ENCODE results near the gene GOLGA1. TPM values are rescaled to one million over a fixed set of nuclear protein-coding genes. Genes with fewer than 3 reads are reported as not detected.

Gene GOLGA1
- total RNA-seq, 1 donor from 2014 or later: 11.5 TPM

DNA sequence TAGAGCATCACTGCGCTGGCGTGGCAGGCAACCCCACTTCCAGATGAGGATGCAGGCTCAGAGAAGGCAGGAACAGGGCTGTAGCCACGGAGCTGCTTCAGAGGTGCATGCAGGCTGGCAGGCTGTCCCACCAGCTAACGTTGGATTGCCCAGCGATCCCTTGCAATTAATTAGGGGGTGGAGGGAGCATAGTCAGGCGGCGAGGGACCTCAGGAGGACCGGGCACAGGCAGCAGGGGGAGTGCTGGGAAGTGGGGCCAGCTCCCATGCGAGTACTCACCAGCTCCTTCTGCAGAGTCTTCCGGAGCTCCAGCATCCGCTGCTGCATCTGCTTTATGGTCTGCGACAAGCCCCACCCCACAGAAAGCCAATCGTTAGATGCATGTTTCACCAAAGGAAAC is 58.7 kb downstream of the GOLGA1 start:
- no peak for DNase-seq

DNA sequence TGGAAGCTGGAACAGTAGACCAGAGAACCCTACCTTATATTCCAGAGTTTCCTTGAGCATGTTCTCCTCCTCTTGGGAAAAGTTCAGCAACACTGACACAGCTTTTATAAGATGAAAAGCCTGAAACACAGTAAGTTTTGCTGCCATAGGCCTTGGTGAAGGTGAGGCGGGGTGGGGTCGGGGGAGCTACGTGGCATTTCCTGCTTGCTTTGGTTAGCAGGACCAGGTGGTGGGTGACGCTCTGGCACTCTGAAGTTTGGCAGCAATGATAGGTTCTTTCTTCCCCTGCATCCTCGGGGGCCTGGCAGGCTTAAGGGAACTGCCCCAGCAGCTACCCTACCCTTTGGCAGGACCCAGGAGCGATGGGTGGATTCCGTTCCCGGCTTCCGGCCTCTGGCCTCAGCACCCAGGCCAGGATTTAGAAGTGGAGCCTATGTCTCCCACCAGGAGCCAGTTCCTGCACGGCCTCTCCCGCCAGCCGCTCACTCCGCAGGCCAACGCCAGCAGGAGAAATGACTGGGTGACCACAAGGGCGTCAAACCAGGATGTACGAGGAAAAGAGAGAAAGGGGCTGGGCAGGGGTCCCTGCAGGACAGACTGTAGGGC is 59.6 kb downstream of the GOLGA1 start:
- no peak for DNase-seq

DNA sequence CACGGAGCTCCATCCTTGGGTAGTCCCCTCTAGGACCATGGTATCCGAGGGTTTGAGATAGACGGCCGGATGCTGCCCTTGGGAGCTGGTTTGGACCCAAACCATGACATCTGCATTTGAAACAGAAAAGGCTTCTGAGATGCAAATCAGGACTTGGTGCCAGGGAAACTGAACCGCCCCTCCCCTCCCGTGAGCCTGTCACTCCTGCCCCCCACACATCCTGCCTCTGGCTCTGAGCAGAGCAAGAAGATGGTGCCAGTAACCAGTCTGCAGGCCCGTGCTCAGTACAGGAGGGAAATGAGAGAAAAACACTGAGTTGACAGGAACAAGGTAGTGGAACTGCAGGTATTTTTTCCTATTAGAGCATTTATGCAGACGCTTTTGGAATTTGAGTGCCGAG is 60.4 kb downstream of the GOLGA1 start:
- no peak for DNase-seq

DNA sequence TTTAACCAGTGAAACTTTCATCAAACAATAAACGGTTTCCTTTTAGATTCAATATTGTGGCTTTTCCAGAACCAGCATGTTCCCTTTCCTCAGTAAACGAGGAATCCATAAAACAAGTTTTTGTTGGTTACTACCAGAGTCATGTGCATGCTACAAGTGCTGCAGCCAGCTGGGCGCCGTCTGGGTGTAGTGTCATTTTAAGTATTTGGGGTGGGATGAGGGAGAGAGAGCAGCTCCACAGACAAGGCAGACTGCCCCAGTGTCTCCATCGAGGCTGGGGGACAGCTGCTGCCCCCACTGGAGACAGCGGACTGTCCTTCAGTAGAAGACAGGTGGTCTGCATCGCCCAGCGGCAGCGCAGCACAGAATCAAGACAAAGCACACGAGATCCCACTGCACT is 61.7 kb downstream of the GOLGA1 start:
- no peak for DNase-seq

DNA sequence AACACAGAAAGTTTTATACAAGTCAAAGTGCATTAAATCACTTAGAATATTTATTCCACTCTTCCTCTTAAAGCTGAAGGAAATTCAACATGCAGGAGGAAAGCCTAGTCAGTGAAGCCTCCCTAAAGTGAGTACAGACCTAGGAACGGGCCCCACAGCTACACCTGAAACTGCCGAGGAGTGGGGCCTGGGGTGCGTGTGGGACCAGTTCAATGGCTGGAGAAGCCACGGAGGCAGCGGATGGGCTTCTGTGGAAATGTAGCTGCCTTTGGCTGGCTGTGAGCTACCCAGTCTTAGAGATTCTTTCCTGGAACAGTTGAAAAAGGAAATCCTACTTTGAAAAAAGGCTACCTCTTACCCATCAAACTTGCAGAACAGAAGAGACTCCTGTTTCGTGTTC is 62.4 kb downstream of the GOLGA1 start:
- no peak for DNase-seq

DNA sequence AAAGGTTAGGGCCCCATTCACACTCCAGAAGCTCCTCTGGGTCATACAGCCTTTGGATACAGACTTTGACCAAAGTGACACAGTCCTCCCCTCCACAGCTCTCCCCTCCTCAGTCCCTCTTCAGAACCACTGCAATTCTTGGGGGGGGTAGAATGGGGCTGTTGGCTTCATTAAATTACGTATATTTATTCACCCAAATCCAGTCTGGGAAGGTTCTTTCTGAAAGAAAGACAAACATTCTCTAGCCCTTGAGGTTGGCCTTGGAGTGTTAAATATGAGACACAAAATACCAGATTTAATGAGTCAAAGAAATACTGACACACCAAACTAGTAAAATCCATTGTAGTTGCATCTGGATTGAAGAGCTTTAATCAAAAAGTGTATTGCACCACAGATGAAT is 62.9 kb downstream of the GOLGA1 start:
- no peak for DNase-seq

DNA sequence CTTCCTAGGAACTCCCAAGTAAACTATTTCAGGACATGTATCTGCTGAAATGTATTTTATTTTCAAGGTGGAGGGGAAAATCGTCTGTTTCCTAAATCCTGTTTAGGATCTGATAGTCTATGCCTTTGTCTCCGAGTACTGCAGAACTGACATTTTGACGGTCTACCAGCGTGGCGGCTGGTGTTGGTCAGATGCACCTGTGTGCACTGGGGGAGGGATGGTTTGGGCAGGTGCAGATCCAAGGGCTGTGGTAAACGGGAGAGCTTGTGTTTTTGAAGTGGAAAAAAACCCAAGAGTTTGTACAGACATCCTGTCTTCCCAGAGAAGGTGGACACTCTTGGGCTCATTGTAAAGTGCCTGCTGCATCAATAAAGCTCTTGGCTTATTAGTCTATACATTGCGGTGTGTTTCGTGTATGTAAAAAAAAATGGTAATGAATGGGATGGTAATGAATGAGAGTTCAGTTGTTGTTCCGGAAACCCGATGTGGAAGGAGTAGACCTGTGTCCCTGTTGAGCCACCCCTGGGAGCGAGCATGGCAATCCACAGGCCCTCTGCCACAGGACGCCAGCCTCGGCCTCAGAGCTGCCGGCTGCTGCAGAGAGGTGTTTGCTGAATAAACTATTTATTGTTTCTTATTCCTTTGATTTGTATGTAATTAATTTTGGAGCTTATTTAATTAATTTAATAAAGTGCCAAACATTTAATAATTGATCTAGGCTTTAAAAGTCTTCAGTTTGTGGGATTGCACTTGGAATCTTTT is 63.7 kb downstream of the GOLGA1 start:
- no peak for DNase-seq

DNA sequence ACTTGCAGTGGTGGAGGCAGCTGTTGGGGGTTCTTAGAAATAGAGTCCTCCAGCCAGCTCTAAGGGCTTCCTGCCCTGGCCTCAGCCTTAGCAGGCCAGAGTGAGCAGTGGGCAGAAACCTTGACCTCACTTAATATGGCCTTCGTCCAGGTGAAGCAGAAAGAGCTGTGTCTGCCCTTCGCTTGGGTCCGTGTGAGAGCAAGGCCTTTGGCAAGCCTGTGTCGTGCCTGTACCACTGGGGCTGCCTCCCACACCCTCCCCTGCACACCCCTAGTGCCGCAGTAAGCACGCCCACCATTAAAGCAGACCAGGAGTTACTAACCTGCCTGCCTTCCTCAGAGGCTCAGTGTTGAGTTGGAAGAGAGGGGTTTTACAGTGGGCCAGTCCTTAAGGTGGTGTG is 65.4 kb downstream of the GOLGA1 start:
- no peak for DNase-seq

DNA sequence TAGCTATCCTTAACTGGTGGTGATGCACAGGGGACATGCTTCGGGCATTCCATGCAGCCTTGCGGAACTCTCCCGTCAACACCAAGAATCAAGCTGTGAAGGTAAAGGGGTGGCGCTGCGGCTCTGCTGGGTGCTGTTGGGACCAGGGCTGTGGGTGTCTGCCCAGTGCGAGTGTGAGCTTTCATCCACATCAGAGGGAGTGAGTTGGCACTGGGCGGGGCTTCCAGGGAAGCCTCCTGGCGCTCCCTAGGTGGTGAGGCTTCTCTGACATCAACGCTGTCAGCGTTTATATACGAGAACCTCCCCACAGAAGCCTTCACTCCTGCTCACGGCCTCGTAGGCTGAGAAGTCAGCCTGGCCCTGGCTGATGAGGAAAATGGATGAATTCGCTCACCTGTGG is 67.2 kb downstream of the GOLGA1 start:
- peak; percentile 61 for DNase-seq

DNA sequence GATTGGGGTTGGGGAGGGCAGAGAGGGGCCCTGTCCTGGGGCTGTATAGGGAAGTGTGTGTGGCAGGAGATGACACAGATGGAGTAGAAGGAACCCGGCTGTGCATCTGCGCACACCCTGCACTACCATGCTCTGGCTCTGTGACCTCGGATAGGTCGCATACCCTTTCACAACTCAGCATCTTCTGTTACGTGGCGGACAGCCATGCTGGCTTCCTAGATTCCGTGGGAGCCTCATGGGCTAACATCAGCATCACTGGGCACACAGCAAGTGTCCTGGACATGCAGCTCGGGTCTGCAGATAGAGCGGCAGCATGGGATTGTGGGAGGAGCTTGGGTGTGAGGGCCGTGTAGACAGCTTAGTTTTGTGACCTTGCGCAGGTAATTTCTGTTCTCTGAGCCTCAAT is 69.7 kb downstream of the GOLGA1 start:
- no peak for DNase-seq

DNA sequence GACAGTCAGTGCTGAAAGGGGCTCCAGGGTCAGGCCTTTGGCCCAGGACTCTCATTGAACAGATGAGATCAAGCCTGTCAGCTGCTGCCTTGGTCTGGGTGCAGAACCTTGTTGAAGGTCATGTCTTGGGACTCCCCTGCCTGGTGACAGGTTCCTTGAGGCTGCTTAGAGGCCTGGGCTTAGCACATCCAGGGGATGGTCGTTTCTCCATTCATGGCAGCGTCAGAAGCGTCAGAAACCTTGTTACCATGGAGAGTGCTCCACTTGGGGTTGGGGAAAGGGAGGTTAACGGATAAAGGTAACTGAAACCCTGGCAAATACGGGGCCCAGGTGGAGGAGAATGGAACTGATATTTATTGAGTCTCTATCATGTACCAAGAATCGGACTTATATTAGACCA is 70.2 kb downstream of the GOLGA1 start:
- DNase-seq: no peak

DNA sequence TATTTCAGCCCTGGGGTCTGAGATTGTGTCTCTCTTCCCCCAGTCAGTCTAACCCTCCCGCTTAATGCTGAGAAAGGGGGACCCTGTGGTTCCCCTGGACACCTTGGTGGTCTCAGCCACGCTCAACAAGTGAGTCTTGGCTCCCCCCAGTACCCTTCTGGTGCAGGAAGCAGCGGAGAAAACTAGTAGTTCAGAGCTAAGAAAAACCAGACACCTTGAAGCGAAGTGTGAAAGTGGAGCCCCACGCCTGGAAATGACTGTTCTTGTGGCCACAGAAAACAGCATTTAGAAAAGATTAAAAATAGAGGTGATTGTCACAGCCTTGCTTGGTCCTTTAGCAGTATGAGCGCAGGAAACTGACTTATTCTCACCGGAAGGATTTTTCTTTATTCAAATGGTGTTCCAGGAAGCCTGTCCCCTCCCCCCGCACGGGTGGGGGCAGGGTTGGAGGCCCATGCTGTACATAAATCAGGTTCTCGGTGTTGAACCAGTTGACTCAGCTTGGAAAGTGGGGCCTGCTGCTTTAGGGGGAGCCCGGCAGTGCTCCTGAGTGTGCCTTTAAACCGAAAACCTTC is 70.8 kb downstream of the GOLGA1 start:
- no peak for DNase-seq

DNA sequence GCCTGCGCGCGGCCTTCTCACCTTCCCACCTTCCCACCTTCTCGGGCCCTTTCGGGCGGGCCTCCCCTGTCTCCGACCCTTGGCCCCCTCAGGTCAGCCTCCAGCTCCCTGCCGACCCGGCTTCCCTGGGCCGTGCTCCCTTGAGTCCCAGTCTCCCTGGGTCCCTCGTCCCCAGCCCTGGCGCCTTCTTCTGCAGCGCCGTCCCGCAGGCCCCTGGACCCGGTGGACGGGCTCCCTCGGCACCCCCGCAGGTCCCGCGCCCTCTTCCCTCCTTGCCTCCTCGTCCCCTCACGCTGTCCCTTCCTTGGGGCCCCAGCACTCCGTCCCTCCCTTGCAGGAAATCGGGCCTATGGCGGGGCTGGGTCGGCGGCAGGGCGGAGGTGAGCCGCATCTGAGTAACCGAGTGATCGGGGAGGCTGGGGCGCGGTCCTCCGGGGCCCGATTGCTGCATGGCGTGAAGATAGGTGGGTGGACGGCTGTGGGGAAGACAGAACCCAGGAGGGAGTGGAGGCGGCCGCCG is 71.4 kb downstream of the GOLGA1 start:
- no peak for DNase-seq

DNA sequence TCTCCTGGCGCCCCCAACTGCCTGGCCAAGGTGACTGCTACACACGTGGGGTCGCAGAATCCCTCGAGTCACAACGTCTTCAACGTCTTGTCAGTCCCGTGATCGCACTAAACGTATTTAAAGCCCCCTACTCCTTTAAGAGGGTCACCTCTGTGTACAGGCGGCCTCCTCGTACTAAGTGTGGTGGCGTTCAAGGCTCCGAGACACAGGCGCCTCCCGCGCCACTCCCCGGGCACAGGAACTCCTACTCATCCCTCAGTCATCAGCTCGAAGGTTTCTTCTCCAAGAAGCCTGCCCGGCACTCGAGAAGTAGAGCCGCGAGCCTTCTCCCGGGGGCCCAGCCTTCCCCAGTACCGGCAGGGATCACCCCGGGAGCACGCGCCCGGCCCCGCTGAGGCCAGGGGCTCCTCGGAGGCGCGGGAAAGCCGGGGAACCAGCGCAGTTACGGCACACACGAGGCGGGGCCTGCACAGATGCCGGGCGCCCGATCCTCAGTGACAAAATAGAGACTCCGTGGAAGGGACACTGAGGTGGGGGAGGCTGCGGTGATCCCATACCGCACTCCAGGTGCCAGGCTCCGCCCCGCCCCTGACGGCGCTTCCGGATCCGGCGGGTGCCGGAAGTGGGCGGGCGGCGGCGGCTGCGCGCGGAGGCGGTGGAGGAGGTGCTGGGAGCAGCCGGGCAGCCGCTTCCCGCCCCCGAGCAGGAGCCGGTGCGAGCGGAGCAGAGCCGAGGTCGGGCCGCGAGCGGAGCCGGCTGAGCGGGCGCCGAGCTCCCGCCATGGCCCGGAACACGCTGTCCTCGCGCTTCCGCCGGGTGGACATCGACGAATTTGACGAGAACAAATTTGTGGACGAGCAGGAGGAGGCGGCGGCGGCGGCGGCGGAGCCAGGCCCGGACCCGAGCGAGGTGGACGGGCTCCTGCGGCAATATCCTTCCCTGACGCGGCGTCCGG is 72.1 kb downstream of the GOLGA1 start:
- DNase-seq: peak; percentile 83

DNA sequence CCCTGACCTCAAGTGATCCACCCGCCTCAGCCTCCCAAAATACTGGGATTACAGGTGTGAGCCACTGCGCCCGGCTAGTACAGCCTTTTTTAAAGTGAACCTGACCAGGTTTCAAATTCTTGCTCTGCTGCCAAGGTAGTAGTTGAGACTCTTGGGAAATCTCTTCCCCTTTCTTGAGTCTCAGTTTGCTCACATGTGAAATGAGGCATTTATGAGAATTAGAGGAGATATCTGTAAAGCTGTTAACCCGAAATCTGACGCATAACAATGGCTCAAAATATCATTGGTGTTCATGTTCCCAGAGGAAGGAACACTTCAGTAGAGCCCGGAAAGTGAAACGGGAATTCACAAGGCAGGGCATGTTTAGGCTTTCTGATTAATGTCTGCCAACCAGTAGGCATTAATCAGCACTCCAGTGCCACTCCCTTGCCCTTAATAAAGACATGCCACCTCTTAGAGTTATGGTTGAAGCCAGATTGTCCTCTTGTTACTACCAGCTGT is 77.5 kb downstream of the GOLGA1 start:
- no peak for DNase-seq

DNA sequence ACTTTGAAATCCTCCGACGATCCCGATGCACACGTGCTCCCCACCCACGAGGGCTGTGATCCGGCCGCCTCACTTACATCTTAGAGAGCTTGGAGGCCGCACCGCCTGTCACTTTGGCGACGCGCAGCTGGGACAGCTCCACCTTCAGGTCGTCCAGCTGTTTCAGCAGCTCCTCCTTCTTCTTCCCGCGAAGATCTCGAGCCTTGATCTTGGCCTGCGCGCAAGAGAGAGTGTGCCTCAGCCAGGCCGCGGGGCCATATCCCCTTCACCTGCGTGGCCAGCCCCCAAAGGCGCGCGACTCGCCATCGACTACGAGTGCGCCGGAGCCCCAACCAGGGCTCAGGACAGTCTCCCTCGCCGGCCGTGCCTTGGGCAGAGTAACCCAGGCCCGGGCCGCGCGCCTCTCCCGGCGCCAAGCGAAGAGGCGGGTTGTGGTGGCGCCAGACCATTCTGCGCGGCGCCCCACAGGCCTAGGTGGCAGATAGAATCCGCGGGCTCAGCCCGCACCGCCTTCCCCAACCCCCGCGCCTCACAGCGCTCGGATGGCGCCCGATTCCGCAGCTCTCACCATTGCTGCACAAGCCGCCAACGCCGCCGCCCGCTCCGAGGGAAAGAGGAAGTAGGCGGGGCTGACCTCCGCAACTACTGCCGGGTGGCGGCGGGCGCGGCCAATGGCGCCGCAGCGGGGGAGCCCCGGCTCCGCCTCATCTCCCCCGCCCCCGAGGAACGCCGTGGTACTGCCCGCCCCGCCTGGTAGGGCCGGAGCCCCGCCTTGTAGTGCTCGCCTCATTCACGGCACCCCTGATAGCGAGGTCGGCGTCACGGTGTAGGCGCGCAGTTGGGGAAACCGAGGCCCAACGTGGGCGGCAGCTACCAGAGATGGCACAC is 79.3 kb downstream of the GOLGA1 start, which contains the start of the genes ARPC5L and RPL35:
ARPC5L (plus strand) TSS at position 789 of the 888 bp plus-strand sequence. CDS start 7,161 bp downstream, outside the sequence.
RPL35 (minus strand) TSS at position 616 of the 888 bp plus-strand sequence; CDS start at position 571, 45 bp downstream.
- DNase-seq: peak; percentile 93

DNA sequence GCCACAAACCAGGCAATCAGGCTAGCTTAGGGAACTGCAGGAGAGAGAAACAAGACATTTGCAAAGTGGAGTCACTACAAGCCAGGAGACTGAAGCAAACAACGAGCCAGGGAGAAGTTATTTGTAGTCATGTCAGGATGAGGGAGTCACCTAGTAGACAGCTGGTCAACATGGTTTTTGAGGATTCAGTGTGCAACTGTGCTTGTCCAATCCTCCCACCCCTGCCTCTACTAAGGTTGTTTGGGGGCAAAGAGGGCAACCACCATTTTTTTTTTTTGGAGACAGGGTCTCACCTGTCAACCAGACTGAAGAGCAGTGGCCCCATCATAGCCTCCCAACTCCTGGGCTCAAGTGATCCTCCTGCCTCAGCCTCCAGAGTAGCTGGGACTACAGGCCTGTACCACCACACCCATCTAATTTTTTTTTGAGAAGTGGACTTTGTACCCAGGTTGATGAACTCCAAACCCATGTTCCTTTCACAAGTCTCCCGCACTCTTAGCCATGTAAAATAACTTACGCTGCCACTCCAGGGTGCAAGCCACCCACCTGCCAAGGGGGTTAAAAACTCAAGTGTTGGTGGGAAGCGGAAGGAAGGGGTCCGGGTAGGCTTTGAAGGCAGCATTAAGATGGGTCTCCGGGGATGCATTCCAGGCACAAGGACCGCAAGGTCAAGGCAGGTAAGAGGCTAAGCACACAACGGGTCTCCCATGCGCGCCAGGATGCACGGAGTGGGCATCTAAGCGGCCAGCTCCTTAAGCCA is 80.1 kb downstream of the GOLGA1 start:
- DNase-seq: no peak

DNA sequence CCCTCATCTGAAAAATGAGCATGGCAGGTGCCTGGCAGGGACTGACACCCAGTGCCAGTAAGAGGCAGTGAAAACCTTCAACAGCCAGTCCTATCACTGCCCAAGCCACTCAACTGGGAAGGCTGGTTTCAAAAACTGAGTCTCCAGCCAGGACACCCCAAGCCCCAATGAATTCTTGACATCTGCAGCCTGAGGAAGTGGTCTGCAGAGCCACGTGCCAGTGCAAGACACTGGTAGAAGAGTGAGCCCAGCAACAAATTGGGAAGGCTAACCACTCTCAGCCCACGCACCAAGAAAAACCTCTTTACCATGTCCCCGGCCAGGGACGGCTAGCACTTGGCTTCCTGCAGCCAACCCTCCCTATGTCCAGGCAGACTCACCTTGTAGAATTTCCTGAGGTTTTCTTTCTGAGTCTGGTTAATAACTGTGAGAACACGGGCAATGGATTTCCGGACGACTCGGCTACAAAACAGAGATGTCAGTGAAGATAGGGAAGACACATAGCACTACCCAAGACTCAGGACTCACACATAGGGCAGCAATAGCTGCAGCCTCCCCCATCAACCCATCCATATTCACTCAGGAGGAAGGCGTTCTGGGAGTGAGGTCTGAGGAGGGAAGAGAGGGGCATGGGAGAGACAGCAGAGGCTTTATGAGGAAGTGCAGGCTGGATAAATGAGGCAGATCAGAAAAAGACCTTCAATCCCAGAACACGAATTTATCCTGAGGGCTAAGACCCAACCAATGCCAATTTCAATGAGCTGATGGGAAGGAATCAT is 80.9 kb downstream of the GOLGA1 start:
- DNase-seq: no peak

DNA sequence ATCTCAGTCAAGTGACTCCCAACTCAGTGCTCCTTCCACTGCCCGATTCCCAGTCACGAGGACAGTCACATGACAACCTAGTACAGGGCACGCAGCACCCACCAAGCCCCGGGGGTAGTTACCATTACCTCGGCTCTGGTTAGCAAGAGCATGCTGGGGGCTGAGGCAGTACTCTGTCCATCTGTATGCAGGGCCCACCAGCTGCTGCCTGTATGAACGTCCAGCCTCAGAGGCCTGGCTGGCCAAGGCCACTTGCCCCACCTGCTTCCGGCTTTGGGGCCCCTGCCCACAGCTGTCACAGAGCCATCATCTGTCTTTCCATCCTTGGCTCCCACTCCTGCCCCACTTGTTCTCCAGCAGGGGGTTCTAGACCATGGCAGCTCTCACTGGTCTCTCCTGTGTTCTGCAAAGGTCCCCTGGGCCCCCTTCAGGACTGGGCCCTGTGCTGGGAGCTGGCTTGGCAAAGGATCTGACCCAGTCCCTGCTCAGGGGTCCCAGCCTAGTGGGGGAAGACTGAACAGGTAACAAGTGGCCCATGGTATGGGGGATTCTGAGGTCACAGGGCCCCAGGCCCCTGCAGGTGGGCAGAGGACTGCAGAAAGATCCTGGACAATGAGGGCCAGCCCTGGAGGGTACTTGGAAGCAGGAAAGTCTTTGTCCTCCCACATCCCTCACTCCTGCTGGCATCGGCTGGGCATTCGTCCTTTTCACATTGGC is 82.4 kb downstream of the GOLGA1 start:
- DNase-seq: no peak

All from occipital lobe (tissue), 2 donors.